GM21360 (cell line): ENCODE data around the gene TBK1.

Experiments
- ATAC-seq: cut with Tn5 transposase; IDR thresholded peaks from one replicate; pipeline ENCODE4 v1.9.1; 2021; ENCODE audit warnings: mild to moderate bottlenecking, moderate library complexity; ENCODE audit not compliant: unreplicated experiment

The TBK1 gene

DNA sequence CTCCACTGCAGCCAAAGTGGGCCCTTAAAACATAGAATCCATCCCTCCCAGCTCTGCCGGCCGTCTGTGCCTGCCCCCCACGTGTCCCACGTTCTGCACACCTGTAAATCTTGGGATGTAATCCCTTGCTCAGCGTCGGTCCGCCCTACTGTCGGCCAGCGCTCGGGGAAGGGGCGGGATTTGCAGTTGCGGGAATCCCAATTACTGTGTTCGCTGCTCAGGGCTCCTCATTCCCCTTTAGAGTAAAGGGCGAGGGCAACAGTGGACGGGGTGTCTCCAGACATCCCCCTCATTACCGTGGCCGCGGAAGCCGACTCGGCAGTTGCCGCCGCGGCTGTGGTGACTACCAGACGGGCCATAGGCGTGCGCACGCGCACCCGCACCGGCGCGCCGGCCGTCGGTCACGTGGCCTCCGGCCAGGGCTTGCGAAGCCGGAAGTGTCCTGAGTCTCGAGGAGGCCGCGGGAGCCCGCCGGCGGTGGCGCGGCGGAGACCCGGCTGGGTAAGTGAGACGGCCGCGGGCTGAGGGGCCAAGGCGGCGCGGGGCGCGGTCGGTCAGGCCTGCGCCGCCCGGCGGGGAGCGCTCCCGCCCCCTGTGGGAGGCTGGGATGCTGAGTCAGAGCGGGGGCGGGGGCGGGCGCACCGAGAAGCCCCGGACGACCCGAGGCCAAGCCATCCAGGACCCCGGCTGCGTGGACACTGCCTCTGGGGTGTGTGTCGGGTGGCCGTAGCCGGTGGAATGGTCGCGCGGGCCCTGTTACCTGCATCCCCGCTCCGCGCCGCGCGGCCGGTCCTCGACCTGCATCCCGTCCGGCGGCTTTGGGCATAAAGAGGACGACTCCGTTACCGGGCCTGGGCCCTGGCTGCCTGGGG lies at the start of gene TBK1:
Gene TBK1 (plus strand): TSS at position 434 of the 872 bp plus-strand sequence. CDS start 3,751 bp downstream, outside the sequence.
- ATAC-seq = peak; percentile 85

DNA sequence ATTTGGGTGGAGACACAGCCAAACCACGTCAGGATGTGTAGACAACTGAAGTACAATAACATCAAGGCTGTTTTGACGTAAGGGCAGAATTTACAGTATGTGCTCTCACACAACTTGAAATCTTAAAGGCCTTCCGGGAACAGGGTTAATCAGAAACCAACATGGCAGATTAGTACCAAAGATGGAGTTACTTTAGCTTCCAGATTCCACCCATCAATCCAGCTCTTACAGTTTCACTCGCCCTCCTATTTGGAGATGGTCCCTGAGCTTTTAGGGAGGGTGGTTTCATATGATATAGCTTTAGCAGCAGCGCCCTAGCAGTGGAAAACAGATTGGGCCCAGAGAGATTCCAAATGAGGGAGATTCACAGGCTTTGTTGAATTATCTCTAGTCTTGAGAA lies 49.7 kb upstream of the TBK1 start:
- ATAC-seq = no peak

DNA sequence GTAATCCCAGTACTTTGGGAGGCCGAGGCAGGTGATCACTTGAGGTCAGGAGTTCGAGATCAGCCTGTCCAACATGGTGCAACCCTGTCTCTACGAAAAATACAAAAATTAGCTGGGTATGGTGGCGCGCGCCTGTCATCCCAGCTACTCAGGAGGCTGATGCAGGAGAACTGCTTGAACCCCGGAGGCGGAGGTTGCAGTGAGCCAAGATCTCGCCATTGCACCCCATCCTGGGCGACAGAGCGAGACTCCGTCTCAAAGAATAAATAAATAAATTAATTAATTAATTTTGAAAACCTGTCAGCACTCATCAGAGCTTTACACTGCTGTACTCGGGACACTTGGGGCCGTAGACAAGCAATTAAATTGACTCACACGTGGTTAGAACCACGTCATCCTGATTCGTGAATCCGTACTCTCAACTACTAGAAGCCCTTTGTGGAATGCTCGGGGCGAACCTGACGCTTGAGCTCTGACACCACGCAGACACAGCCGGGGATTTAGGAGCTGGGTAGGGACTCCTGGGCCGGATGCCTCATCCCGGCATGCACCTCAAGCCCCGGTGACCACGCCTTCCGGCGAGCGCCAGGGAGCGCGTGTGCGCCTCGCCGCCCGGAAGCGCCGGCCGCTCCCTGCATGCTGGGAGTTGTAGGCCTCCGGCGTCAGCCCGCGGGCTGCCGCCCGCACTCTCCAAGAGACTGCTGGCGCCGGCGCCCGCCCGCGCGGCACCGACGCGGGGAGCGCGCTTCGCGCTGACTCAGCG lies 48.0 kb upstream of the TBK1 start, which contains the start of gene XPOT:
Gene XPOT (plus strand): TSS at position 686 of the 763 bp plus-strand sequence. CDS start 5,644 bp downstream, outside the sequence.
- peak; percentile 98 for ATAC-seq

DNA sequence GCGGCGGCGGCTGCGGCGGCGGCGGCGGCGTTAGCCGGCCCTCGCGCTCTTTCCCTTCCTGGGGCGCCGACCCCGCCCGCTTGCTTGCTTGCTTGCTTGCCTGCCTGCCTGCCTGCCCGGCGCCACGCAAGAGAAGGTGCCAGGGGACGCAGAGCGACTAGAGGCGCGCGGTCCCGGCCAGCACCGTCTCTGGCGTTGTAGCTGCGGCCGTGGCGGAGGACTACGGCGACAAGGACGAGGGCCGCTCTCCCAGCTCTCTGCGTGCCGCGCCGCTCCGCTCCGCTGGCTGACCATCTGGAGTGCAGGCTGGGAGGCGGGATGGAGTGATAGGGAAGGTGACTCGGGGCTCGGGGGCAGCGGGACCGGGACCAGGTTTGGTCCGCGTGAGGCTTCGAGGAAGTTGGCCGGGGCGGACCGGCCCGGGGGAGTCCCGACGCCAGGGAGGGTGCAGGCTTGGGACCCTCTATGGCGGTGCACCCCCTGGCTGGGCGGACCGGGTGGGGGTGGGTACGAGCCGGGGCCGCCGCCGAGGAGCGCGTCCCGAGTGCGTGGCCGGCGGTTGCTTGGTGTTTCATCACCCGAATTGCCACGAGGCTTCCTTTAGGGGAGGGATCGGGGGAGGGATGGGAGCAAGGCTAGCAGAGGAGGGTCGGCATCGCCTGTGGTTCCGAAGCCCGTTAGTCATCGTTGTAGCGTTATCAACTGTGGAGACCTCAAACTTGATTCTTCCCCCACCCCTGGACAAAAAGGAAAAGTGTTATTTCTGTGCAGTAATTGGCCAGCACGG lies 47.3 kb upstream of the TBK1 start:
- ATAC-seq = peak; percentile 32

DNA sequence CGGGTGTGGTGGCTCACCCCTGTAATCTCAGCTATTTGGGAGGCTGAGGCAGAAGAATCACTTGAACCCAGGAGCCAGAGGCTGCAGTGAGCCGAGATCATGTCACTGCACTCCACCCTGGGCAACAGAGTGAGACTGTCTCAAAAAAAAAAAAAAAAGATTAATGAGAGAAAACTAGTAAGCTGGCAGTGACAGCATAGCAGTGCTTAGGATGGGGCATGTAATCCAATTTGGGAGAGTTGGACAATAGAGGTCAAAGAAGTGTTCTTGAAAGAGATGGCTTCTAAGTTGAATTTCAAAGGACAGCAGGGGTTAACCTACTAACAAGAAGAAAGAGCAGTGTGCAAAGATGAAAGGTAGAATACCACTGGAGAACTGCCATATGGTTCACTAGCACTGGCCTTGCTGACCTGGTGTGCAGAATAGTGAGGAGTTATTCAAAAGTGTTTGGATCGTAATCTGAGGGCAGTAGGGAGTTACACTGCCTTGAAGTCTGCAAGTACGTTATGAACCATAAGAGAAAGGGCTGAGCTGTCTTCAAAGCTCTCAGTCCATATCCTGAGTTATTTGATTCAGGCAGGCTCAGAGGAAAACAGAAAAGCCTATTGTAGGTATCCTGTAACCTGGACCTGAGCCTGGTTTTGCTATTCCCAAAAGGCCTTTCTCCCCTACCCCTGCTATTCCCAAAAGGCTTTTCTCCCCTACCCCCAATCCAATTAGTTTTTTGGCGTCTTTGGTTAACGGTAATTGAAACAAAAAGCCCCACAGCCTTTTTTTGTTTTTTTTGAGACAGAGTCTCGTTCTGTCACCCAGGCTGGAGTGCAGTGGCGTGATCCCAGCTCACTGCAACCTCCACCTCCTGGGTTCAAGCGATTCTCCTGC lies 44.3 kb upstream of the TBK1 start:
- no peak for ATAC-seq

DNA sequence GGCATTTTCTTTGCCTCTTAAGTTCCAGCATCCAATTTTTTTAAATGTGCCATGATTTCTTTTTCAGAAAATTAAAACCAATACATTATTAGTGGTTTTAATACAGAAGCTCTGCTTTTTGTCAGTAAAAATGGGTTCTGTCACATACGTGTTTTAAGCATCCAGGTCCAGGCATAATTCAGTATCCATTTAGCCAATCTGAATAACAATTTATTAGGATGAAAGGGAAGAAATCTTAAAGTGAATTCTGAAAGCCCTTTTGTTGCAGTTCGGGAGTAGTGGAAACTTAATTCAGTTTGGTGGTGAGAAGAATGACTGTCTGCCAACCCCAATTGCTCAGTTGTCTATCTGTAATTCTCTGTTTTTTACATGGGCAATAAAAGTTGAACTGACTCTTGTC lies 40.5 kb upstream of the TBK1 start:
- no peak for ATAC-seq

DNA sequence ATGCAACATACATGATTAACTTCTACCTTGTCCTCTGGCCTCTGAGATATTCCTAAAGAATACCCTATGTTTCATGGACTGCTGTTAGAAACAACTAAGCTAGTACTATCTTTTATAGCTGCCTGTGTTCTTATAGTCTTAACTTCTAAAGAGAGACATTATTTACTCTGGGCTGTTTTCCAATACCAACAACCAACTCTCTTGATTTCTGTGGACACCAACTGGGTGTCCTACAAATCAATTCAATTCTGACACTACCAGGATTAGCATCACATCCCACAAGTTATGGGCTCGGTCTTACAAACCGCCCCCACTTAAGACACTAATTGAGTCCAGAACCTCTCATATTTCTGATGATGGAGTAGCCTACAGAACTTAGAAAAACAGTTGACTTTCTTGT lies 39.5 kb upstream of the TBK1 start:
- ATAC-seq = no peak

DNA sequence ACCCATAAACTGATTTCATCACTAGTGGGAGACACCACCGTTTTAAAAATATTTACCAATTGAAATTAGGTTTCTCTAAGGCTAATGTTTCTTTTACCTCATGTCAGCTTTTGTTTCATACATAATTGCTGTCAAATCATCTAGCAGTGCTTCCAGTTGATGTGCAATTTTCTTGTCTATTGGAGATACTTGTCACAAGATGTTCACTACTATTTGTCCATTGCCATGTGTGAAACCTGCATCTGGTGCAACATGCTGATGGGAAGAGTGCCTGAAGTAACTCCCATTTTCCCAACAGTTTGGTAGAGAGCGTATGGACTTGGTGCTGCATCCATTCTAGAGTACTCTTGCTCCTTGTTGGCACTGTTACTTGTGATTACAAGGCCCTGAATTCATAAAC lies 38.0 kb upstream of the TBK1 start:
- no peak for ATAC-seq

DNA sequence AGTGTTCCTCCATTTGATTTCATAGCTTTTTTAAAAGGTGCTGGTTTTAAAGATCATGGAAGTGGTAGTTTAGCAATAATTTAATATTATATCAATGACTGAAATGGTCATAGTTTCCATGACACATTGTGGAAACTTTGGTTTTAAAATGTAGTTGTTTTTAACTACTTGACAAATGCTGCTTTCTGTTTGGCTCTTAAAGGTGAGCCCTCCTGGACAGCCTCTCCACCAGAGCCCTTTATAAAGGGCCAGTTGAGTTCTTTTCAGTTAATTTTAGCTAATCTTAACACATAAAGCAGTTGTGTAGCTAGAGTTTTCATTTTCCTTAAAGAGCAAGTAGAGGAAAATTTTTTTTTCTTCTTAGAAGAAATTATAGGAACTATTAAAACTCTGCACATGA lies 33.7 kb upstream of the TBK1 start:
- no peak for ATAC-seq

DNA sequence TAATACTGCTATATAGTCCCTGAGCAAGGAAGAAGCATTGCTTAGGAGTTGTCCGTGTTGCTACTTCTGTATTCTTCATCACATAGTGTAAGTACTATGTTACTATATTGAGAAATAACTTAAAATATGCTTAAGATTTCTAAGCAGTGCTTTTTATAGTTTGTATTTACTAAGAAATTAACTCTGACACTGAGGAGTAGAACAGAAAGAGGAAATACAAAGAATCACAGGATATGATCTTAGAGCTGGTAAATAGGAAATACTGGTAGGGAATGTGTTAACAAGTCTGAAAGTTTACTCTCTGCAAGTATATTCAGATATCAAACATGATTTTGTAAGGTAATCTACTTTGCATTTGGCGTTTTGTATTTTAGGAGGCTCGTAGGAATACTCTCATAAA lies 32.2 kb upstream of the TBK1 start:
- no peak for ATAC-seq

DNA sequence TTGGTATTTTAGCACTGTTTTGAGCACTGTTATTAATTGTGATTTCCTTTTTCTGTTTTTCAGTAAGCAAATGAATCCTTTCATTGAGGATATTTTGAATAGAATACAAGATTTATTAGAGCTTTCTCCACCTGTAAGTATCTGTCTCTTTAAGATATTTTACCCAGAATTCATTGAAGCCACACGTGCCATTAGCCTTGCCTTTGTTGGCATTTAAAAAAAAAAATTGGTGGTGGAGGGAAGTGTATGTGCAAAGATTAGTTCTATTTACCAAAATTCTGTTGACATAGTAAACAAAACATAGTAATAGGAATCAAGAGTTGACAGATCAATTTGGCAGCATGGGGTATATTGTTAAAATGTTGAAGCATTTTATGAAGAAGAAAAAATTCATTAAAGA lies 23.9 kb upstream of the TBK1 start:
- no peak for ATAC-seq

DNA sequence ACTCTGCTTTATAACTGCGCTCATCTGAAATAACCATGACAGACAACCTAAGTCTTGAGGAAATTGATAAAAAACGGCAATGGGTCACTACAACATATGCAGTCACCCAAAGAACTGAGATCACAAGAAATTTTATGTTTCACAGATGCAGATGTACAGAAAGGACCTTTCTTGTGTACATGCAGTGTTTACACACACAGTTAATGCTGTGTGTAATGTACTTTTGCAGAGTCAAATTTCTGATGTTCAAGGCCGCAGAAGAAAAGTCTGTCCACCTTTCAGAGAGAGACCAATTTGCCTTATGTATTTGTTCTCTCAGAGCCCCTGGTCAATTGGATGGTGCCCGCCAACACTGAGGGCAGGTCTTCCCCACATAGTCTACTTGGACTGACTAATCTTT lies 23.0 kb upstream of the TBK1 start:
- ATAC-seq = no peak

DNA sequence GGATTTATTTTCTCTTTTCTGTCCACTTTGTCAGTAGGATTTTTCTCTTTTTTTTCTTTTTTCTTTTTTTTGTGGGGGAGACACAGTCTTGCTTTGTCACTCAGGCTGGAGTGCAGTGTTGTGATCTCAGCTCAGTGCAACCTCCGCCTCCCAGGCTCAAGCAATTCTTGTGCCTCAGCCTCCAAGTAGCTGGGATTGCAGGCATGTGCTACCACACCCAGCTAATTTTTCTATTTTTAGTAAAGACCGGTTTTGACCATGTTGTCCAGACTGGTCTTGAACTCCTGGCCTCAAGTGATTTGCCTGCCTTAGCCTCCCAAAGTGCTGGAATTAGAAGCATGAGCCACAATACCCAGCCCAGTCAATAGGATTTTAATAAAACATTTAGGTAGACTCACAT lies 21.0 kb upstream of the TBK1 start:
- ATAC-seq = no peak

DNA sequence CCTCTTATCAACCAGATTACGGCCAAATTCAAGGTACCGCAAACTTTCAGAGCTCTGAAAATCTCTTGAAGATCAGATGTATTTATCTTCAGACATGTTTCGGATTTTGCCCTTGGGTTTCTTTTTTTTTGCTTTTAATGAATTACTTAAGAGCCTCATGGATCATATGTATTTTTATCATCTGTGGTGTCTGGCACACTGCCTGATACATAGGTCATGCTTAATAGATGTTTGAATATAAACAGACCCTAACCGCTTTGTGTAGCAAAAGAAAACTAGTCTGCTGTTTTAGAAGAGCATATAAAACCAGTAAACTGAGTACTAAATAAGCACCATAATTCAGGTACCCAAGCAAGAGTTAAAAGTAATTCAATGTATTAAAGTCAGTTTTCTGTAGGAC lies 20.1 kb upstream of the TBK1 start:
- ATAC-seq = no peak

DNA sequence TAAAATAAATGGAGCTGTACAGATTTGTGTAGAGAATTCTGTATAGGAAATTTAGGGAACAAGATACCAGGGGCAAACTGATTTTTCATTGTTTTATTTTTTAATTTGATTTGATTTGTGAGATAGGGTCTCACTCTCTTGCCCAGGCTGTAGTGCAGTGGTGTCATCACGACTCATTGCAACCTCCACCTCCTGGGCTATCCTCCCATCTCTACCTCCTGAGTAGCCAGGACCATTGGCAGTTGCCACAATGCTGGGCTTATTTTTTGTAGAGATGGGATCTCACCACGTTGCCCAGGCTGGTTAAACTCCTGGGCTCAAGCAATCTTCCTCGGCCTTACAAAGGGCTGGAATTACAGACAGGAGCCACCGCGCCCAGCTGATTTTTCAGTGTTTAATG lies 18.0 kb upstream of the TBK1 start:
- ATAC-seq = no peak

DNA sequence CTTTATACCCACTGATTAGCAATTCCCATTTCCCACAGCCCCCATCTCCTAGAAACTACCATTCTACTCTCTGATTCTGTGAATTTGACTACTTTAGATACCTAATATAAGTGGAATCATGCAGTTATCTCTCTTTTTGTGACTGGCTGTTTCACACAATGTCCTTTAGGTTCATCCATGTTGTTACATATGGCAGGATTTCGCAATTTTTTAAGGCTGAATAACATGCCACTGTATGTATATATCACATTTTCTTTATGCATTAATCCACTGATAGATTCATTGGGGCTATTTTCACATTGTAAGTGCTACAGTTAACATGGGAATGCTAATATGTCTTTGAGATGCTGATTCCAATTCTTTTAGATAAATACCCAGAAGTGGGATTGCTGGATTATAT lies 11.8 kb upstream of the TBK1 start:
- no peak for ATAC-seq

DNA sequence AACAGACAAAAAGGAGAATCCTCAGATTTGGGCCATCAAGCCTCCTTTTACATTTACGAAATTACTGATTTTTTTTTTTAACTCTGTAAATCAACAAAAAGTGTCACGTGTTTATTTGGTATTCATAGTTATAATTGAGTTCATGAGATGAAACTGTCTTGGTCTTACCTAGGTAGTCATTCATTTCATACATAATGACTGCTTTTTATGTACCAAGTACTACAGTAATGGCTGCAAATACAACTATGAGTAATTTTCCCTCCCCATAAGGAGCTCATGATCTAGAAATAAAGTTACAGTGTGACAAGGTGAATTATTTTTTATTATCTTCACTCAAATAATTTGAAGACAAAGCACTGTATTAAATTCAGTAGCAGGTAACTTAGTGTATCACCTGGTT lies 6.4 kb upstream of the TBK1 start:
- no peak for ATAC-seq

DNA sequence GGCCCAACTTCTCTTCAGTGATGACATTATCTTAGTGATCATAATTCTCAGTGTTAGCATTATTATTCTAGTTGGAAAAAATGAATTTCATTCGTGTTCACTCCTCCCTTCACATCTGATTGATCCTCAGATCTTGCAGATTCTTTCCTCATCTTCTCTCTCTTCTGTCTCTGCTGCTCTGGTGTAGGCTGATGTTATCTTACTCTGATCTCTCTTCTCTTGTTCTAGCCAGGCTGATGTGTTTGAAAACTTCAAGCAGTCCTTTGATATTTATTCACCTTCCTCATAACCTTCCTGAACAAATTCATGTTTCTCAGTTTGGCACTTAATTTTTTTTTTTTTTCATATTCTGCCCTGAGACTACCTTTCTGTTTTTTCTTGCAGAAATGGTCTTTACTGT lies 5.6 kb upstream of the TBK1 start:
- no peak for ATAC-seq

DNA sequence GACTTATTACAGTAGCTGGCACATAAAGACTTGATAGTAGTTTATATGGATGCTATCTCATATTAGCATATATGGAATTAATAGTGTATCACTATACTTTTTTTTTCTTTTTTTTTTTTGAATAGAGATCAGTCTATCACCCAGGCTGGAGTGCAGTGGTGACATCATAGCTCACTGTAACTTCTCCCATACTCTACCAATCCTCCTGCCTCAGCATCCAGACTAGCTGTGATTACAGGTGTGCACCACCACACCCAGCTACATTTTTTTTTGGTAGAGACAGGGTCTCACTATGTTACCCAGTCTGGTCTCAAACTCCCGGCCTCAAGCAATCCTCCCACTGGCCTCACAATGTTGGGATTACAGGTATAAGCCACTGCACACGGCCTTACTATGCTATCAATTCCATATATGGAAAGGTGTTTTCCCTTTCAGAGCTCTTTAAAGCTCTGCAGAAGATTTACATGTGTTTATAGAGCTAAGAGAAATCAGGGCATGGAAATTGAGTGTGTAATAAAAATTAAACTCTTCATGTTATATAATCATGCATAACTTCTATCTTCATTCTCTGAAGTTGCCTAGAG lies 1.8 kb upstream of the TBK1 start:
- no peak for ATAC-seq
